GM21723 (cell line): ENCODE results near the gene PRXL2A.
"Not testable (repeated sequence)": the region's sequence is repeated elsewhere in the genome, so short reads cannot be mapped to it uniquely, and the experiment has no call there.

Source experiments
- ATAC-seq: cut with Tn5 transposase; IDR thresholded peaks from one replicate; pipeline ENCODE4 v1.9.1; 2021; ENCODE audit warnings: mild to moderate bottlenecking, moderate library complexity; ENCODE audit not compliant: unreplicated experiment

PRXL2A gene

DNA sequence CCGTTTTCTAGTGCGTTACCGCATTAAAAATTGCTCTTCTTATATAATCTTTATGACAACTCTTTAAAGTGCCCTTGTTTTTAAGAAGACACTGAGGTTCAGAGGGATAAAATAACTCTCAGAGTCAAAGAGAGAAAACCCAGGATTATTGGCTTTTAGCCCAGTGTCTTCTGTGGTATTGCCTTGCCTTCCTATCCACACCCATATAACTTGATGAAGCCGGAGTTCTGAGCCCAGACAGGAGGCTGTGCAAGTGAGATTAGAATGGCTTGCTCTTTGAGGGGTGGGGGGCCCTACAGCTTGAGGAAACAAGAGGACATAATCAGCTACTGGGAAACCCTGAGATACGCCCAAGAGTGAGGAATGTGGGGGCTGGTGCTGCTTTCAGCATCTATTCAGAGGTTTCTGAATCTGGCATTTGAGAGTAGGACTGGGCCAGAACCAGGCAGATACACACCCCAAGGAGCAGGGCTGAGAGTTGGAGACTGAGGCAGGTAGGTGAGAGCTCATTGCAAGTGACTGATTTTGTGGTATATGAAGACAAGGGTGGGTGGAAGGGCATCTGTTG is 2.3 kb downstream of the PRXL2A start:
- ATAC-seq = no peak

DNA sequence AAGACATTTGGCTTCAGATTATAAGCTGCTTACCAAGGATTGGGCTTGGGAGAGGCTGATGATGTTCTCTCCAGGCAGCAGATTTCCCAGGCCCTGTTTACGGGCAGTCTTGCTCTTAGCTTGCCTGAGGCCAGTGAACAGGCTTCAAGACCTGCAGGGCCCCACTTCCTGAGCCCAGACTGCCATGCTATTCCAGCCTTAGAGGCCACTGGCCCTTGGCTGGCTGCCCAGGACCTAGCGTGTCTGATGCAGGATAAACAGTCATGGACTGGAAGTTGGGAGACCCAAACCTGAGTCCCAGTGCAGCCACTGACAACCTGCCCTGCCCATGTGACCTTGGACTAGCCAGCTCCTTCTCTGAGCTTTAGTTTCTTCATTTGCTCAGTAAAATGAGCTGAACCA is 2.9 kb downstream of the PRXL2A start:
- no peak for ATAC-seq

DNA sequence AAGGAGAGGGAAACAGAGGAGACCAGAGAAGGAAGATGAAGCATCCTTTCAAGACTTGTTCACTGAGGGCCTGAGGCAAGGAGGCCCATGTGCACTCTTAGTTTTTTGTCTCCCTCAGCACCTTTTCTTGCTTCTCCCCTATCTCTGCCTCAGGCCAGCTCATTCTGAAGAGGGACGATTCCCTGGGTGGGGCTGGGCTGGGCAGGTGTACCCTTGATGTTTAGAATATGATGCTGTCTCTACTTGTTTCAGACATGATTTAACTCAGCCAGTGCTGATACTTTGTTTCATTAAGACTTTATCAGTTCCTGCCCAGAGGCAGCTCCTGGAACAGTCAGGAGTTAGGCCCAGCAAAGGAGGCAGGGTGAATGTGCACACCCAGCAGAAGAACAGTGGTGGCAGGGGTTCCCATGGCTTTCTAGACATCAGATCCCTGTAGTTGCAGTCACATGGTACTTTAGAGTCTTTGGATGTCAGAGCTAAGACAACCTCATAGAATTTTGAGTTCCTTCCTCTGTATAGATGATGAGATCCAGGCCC is 3.4 kb downstream of the PRXL2A start:
- ATAC-seq = no peak

DNA sequence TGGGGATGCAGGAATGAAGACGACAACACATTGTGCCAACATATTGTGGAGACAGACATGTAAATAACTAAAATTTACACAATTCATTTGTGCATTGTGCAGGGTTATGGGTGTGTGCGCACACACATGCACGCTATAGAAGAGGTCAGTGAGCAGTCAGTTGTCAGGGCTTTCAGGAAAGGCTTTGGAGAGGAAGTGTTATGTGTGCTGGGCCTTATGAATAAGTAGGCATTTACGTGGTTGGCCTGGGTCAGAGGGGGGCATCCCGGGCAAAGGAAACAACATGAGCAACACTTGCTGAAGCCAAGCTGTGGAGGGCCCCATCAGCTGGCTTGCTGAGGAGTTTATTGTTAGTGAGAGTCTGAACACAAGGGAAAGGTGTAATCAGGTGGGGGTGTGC is 4.1 kb downstream of the PRXL2A start:
- ATAC-seq = no peak

DNA sequence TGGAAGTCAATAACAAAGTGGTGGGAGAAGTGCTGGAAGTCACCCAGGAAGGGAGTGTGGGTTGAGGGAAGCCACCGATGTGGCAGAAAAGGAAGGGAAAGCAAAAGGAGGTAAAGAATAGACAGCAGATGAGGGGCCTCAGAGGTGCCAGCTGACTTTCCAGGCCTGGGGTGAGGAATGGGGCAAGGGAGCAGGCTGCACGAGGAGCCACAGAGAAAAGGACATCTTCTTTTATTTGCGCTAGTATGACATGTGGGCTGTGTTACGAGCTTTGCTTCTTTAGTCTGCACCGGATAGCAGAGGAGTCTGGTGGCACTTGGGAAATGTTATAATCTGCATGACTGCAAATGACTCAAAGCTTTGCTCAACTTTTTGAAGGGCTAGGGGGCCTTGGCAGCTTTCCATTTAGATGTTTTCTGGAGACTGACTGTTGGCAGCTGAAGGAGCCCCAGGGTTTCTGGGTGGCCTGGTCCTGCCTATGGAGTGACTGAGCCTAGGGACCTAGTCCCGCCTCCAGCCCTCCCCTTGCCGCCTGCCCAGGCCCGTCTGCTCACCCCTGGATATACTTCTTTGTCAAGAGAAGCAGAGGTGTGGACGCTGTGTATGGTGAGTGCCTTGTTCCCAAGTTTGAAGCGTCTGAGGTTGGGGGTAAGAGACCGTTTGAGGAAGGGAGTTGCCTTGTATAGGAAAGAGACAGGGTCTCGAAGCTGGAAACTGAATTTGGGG is 5.1 kb downstream of the PRXL2A start:
- ATAC-seq = no peak

DNA sequence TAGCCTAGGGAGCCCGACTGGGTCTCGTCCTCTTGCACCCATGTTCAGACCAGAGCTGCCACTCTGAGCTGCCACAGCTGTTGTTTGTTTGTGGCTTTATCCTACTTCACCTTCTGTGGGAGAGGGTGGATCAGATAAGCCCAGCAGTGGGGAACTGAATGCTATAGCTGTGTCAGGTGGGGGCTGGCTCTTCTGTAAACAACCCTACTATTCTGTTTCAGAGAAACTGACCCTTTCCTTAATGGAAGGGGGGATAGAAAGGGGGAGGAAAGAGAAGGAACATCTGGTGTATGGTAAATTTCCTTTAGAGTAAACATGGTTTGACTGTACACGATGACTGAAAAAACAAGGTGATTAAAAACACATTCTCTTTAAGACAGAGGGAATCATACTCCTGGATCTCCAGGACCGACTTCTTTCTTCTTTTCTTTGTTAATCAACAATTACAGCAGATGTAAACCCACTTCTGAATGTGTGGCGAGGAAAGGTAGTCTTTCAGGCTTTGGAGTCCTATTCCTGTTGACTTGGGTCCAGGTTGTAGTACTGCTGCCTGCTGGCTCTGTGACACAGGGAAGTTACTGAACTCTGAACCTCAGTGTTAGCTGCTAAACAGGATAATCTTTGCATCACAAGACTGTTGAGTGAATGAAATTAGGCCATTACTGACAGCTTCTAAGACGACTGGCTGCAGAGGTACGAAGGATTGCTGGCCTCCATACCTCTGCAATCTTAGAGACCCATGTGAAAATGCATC is 6.0 kb downstream of the PRXL2A start:
- ATAC-seq = no peak

DNA sequence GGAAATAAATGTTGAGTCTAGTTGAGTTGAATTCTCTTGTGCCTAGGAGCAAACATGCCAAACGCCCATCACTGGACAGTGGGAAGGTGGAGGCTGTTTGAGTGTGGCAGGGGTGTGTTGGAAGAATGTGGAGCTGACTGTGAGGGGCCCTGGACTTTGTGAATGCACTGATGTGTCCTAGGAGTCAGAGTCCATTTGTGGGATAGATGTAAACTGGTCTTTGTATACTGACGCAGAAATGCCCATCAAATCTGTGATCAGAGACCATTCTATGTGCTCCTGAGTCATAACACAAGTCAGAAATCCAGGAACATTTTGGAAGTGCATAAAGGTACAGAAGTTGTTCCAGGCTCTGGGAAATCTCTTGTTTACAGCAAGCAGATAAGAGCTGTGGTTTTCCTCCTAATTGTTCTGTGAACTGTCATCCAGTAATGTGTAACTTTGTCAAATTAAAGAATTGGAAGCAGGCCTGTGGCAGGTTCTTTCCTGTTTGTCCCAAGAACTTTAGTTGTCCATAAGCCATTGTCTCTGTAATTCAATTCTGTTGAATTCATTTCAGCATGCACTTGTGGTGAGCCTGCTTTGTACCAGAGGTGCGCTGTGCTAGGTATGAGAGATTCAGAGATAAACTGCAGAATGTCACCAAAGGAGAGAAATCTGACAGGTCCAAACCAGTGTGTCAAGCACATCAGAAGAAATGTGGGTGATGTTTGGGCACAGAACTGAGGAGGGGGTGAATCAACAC is 7.6 kb downstream of the PRXL2A start:
- no peak for ATAC-seq

DNA sequence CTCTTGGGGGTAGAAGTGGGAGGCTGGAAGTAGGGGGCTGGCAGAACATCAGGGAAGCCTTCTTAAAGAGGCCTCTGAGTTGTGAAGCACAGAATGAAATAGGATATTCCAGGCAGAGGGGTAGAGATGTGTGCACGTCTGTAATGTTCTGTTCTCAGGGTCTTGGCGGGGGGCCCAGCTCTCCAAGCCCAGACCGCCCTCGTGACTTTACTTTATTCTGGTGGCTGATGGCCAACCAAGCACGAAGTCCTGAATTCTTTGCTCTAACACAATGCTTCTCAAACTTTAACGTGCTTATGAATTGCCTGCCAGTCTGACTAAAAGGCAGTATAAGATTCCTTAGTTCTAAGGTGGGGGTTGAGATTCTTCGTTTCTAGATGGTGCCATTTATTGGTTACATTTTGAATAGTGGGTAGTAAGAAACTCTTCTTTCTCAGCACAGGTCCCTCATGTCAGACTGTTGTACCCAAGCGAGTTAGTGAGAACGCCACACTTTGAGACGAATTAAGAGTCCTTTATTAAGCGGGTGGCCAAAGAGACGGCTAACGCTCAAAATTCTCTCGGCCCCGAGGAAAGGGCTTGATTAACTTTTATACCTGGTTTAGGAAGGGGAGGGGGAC is 8.2 kb downstream of the PRXL2A start:
- no peak for ATAC-seq

DNA sequence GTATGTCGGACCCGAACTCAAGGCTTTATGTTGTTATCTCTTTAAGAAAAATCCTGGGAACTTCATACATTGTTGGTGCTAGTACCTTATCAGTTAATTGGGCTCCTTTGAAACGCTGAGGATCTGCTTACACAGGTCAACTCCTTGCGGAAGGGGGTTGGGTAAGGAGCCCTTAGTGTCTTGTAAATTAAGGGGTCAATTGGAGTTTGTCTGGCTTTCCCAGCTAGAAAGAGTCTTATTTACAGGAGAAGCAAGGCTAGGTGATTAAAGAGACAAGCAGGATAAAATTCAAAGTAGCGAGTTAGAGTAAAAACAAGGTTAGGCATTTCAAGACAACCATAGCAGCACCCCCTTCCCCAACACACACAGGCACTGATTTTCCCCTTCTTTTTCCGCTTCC is 8.9 kb downstream of the PRXL2A start:
- ATAC-seq = not testable (repeated sequence)

DNA sequence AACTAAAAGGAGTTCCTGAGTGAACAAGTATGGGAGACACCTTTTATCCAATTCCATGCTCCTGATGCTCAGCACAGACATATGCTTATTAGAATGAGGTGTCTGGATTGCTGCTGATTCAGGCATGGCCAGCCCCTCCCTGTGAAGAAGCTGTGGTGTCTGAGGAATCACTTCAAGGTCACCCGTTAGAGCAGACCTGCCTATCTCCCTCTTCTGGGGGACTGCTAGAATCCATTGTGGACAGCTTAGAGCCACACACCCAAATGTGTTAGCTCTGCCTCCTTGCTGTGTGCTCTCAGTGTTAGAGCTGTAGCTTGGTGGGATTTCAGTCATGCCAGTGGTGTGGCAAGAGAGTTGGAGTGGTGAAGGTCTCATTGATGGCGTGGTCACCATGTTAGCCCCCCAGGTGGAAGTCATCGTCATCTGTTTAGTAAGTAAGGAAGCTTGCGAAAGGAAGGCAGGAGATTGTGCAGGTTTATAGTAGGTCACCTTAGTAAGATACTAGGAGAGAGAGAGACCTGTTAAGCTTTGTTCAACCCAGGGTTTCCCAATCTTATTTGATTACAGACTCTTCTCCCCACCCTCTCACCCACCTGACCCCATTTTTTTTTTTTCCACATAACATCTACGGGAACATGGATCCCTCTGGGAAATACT is 12.8 kb downstream of the PRXL2A start:
- ATAC-seq = peak; percentile 17

DNA sequence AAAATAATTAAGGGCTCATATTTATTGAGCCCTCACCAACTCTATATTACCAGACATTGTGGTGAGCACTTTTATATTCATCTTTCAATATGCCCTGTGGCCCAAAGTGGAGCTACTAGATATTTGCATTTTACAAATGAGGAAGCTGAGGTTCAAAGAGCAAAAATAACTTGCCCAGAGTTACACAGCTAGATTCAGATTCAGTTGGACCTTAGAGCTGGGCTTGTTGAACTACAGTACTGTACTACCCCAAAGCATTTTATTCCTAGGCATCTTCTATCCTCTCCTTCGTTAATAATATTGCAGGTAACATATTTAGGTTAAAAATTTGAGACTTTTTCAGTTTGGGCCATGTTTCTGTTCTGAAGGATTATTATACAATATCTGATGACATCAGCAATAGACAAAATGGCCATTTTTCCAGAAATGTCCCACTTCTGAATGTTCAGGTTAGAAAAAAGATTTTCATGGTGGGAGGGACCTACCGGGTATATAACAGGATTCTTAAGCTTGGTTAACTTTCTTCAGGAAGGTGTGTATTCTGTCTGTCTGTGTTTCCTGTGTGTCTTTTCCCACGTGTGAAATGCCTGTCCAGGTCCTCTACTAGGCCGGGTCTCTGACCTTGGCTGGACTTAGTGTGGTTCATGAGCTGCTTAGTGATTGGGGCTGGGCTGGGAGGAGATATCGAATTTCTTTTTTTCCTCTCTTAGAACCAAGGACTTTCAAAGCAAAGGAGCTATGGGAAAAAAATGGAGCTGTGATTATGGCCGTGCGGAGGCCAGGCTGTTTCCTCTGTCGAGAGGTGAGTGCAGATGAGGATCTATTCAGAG is 13.6 kb downstream of the PRXL2A start:
- peak; percentile 96 for ATAC-seq

DNA sequence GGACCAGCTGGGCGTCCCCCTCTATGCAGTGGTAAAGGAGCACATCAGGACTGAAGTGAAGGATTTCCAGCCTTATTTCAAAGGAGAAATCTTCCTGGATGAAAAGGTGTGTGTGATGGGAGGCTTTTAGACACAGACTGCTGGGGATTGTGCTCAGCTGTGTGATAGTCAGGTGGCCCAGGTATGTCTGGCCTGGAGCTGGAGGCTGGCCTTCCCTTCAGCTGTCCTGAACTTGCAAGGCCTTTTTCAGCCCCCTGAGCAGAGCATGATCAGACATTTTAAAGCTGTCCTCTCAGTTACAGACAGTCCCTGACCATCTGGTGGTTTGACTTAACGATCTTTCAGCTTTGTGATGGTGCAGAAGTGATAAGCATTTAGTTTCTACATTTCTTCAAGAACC is 17.6 kb downstream of the PRXL2A start:
- no peak for ATAC-seq

DNA sequence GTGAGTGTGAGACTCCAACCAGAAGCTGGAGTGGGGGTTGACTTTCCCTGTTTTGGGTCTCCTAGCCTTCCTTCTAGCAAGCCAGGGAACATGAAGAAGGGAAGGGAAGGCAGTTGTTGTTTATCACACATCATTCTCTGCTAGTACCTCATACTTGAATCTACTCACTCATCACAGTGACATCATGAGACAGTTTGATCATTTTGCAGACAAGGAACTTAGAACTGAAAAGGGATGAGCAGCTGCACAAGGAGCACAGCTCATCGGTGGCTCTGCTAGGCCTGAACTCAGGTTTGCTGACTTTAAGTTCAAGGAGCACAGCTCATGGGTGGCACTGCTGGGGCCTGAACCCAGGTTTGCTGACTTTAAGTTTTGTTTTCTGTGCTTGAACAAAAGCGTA is 19.2 kb downstream of the PRXL2A start:
- no peak for ATAC-seq

DNA sequence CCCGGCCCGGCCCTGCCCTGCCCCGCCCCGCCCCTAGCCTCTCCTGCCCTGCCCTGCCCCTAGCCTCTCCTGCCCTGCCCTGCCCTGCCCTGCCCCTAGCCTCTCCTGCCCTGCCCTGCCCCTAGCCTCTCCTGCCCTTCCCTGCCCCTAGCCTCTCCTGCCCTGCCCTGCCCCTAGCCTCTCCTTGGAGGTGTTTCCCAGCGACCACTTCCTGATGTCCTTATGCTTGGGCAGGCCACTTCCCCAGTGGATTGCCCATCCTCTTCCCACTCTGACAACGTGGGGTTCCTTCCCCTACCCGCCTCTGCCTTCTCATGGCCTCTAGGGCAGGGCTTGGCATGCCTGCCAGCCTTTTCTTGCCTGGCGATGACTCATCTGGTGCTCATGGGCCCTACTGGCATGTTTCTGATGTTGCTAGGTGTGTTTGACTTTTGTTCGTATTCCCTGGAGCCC is 21.2 kb downstream of the PRXL2A start:
- ATAC-seq = no peak

DNA sequence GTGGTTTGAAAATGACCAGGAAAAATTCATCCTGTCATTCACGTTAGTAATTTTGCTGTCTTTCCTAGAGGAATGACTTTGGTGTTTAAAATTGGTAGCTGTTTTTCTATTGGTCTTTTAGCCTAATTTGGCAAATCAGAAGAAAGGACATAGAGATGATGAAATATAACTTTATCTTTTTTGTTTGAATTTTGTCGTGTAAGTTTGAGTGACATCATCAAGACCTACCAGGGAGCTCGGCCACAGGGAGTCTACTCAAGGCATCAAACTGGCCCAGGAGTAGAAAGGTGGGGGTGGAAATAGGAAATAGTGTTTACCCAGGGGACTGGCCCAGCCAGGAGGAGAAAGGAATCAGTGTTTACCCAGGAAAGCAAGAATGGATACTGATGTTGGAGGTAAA is 24.8 kb downstream of the PRXL2A start:
- no peak for ATAC-seq

DNA sequence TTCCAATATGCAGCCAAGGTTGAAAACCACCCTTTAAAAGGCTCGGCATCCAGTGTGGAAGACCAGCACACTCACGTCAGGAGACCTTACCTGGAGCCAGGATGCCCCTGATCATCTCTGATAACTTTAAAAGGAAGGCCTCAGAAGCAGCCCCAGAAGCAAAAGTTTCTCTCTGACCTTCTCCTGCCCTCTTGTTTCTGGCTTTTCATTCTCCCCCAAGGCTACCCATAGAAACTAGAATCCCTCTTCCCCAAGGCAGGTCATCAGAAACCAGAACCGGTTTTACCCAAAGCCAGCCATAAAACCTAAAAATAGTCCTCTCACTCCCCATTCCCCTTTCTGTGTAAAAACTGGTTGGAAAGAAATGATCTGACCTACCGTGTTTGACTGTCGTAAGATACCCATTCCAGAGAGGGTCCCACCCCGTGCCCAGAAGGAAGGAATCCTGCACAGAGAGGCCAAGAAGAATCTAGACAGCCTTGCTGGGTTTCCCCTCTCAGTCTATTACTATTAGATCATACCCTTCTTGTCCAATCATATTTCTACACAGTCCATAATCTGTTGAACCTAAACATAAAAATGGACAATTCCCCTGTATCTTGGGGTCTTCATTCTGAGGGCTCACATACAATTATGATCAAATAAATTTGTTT is 28.2 kb downstream of the PRXL2A start:
- no peak for ATAC-seq

DNA sequence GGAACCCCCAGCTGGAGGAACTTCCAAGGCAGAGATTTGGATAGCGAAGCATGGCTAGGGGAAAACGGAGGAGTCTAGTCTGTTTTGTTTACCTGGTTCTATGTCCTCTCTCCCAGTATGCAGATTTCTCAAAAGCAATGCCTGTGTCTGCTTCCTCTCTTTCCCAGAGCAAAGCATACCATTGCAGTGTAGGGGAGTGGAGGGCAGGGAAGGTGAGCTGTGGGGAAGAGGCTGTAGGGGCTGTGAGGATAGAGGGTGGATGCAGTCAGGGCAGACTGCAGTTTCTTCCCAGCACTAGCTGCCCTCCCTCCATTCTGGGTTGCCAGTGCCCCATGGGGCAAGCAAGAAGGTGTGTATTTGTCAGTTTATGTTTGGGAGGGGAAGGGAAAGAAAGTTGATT is 28.9 kb downstream of the PRXL2A start:
- no peak for ATAC-seq

DNA sequence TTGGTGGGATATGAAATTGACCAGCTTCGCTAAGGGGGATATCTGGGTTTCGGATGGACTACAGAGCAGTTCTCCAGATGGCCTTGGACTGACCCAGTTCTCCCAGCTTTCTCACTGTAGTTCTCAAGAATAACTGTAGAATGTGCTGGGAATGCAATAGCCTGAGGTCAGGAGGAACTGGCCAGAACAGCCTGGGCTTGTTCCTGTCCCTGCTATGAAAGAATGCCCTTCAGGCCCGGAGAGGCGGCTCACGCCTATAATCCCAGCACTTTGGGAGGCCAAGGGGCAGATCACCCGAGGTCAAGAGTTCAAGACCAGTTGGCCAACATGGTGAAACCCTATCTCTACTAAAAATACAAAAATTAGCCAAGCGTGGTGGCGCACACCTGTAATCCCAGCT is 33.5 kb downstream of the PRXL2A start:
- no peak for ATAC-seq

DNA sequence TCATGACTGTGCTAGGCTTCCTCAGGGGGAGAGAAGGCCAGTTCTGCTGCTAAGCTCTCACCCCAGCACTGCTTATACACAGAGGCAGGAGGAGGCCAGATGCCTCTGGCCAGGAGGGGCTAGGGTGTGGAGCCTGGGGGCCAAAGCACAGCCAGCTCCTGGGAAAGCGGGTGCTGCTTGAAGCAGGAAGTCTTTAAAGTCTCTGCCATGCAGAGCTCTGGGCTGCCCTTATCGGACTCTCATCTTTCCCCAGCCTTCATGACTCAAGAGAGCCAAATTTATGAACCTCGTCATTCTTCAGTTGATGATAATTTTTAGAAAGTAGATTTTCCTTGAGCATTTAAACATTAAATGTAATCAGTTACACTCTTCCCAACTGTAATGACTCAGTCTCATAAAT is 34.5 kb downstream of the PRXL2A start:
- ATAC-seq = no peak
